Thoracic aorta (tissue), 2 donors: ENCODE data around the gene DNAAF3. TPM values are rescaled to one million over a fixed set of nuclear protein-coding genes. Genes with fewer than 3 reads are reported as not detected.
A peak's percentile ranks its signal among the peaks of the same experiment; 100 is the strongest.

Source experiments
- ATAC-seq: fragments of 150-250 bp; one replicate; pipeline ENCODE4 v1.8.0; 2017; ENCODE audit warnings: low read depth; ENCODE audit not compliant: insufficient number of reproducible peaks, low FRiP score
- DNase-seq: peaks from one replicate; pipeline ENCODE4 v3.0.0-alpha.2; 2020; ENCODE audit warnings: low spot score
- H3K27ac ChIP-seq, 2 donors: fragments of 200-600 bp; sonication (generic); 1 replicate in 1 of 2; 2 replicates in 1 of 2; pipeline ENCODE4 v1.5.1; 2016; ENCODE audit warnings: mild to moderate bottlenecking in 2 of 2, moderate library complexity in 2 of 2
- H3K27me3 ChIP-seq: fragments of 200-600 bp; sonication (generic); replicated peaks from 2 replicates; pipeline ENCODE4 v1.6.0; 2016; ENCODE audit warnings: mild to moderate bottlenecking; ENCODE audit not compliant: insufficient read depth
- H3K36me3 ChIP-seq: fragments of 200-600 bp; sonication (generic); one replicate; pipeline ENCODE4 v1.5.1; 2016
- H3K4me1 ChIP-seq, 2 donors: fragments of 200-600 bp; sonication (generic); 1 replicate in 1 of 2; 2 replicates in 1 of 2; pipeline versions ENCODE4 v1.5.1 to v1.6.0; 2016; ENCODE audit warnings: low read depth in 2 of 2, mild to moderate bottlenecking in 1 of 2; ENCODE audit not compliant: control insufficient read depth in 1 of 2
- H3K4me3 ChIP-seq: fragments of 200-600 bp; sonication (generic); 2 replicates; pipeline ENCODE4 v1.5.1; 2016; ENCODE audit warnings: mild to moderate bottlenecking
- H3K9me3 ChIP-seq: fragments of 200-600 bp; sonication (generic); 2 replicates; pipeline ENCODE4 v1.5.1; 2016
- total RNA-seq, 2 donors: library from RNA; depleted of rRNA; stranded (reverse); fragments of >200 nt; gene quantifications; one replicate each; pipeline versions ENCODE4 v1.1.0 to v1.2.3, GENCODE V29; 2016
- TF ChIP-seq, protein P1 (sequence below): fragments of 200-600 bp; sonication (generic); IDR thresholded peaks from one replicate; pipeline ENCODE4 v1.5.1; 2019; ENCODE audit warnings: antibody characterized with exemption

Gene DNAAF3
- total RNA-seq, 2 donors from 2014 or later, result not detected

DNA sequence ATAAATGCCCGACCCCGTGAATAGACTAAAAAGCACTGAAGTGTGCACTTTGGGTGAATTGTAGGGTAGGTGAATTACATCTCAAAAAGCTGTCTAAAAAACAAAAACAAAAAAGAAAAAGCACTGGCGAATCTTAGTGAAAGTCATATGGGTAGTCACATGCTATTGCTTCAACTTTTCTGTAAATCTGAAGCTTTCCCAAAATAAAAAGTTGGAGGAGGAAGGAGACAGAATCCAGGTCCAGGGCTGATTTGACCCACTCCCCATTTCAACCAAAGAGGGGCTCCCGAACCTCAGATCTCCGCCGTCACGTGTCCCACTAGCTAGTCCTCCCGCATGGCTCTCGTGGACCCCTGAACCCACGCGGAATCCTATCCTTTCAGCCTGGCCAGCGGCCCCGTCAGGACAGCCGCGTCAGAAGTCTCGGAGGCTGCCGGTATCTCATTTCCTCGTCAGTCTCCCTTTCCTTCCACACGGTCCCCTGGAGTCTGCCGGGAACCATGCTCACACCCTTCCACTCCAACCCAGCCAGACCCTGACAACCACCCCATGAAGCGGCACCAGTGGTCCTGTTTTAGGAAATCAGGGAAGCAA is 55.1 kb downstream of the DNAAF3 start:
- no peak for DNase-seq
- Histone ChIP-seq H3K36me3 (peaks cover 2% of the 10 kb centered on the region), H3K4me1 (peaks cover 26 to 48% of the 10 kb centered on the region in 2 donors), H3K27me3 (no peaks in the 10 kb centered on the region), H3K27ac (peak overlapping the region; percentile 59 to 61), H3K9me3 (no peaks in the 10 kb centered on the region), H3K4me3 (no peak overlapping the region)
- TF ChIP-seq, protein P1, sequence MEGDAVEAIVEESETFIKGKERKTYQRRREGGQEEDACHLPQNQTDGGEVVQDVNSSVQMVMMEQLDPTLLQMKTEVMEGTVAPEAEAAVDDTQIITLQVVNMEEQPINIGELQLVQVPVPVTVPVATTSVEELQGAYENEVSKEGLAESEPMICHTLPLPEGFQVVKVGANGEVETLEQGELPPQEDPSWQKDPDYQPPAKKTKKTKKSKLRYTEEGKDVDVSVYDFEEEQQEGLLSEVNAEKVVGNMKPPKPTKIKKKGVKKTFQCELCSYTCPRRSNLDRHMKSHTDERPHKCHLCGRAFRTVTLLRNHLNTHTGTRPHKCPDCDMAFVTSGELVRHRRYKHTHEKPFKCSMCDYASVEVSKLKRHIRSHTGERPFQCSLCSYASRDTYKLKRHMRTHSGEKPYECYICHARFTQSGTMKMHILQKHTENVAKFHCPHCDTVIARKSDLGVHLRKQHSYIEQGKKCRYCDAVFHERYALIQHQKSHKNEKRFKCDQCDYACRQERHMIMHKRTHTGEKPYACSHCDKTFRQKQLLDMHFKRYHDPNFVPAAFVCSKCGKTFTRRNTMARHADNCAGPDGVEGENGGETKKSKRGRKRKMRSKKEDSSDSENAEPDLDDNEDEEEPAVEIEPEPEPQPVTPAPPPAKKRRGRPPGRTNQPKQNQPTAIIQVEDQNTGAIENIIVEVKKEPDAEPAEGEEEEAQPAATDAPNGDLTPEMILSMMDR, result no peak
- ATAC-seq, result no peak

DNA sequence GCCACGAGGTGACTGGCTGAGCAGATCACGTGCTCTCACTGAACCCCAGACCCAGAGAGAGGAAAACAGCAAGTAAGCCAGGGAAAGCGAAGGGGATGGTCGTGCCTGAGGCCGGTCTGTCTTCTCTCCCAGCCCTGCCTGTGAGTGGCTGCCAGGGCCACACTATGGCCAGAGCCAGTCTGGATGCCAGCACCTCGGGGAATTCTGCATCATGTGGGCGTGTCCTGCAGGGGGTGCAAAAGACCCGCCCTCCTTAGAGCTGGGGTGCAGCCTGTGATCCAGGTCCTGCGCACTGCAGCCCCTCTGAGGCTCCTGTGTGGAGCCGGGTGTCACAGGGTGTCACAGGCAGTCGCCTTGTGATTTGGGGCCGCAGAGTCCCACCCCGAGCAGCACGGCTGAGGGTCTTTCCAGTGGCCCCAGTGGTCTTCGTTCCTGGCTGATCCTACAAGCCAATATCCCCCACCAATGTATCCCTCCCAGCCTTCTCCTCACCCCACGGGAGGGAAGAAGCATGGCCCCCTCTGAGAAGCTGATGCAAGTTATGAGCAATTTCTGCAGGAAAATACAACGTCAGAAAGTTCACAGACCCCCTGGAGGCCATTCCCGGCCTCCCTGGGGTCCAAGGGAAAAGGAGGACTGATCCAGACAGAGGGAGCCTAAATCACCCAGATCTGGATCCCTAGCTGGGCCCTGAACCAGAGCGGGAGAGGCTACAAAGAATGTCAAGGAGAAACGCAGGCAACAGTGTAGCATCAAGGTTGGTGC is 56.7 kb downstream of the DNAAF3 start:
- ATAC-seq, result no peak
- Histone ChIP-seq H3K9me3 (no peaks in the 10 kb centered on the region), H3K4me1 (peaks cover 16 to 33% of the 10 kb centered on the region in 2 donors), H3K36me3 (peaks cover 6% of the 10 kb centered on the region), H3K27me3 (no peaks in the 10 kb centered on the region), H3K4me3 (no peak overlapping the region), H3K27ac (no peak overlapping the region)
- DNase-seq, result no peak
- TF ChIP-seq, protein P1, result no peak

Other genes with a start within 250 kb of the DNAAF3 start
- not detected for gene NLRP7, start 219.1 kb downstream of the DNAAF3 start, total RNA-seq
- gene NLRP2, start 200.2 kb downstream of the DNAAF3 start, total RNA-seq, result 1 to 10 TPM in 1 of 2 donors, under 1 TPM in 1; 0.41 to 1.7 TPM
- gene GP6, start 128.3 kb downstream of the DNAAF3 start, total RNA-seq, result not detected
- gene RDH13, start 103.5 kb downstream of the DNAAF3 start, total RNA-seq, result 10 to 100 TPM; 22.2 to 23.6 TPM
- 10 to 100 TPM in 1 of 2 donors, 1 to 10 TPM in 1; 5.4 to 16.3 TPM for gene EPS8L1, start 90.7 kb downstream of the DNAAF3 start, total RNA-seq
- gene PPP1R12C, start 49.0 kb downstream of the DNAAF3 start, total RNA-seq, result 100 to 1,000 TPM; 194 to 250 TPM
- gene TNNT1, start 17.4 kb downstream of the DNAAF3 start, total RNA-seq, result not detected
- gene TNNI3, start 8.9 kb downstream of the DNAAF3 start, total RNA-seq, result not detected
- not detected for gene SYT5, start 13.7 kb upstream of the DNAAF3 start, total RNA-seq
- gene PTPRH, start 42.9 kb upstream of the DNAAF3 start, total RNA-seq, result 1 to 10 TPM in 1 of 2 donors, under 1 TPM in 1; 0.14 to 1.1 TPM
- gene TMEM86B, start 62.1 kb upstream of the DNAAF3 start, total RNA-seq, result 1 to 10 TPM; 2.4 to 4.8 TPM
- 10 to 100 TPM; 46.7 to 52.3 TPM for gene PPP6R1, start 92.4 kb upstream of the DNAAF3 start, total RNA-seq
- 10 to 100 TPM; 26.8 to 26.9 TPM for gene HSPBP1, start 113.5 kb upstream of the DNAAF3 start, total RNA-seq
- gene BRSK1, start 117.4 kb upstream of the DNAAF3 start, total RNA-seq, result 10 to 100 TPM; 10.8 to 16.7 TPM
- gene TMEM150B, start 158.7 kb upstream of the DNAAF3 start, total RNA-seq, result 1 to 10 TPM in 1 of 2 donors, not detected in 1; 6.8 TPM
- 10 to 100 TPM; 10.2 to 25.2 TPM for gene KMT5C, start 173.3 kb upstream of the DNAAF3 start, total RNA-seq
- gene COX6B2, start 188.1 kb upstream of the DNAAF3 start, total RNA-seq, result not detected
- gene GARIN5B, start 196.6 kb upstream of the DNAAF3 start, total RNA-seq, result not detected
- under 1 TPM in 1 of 2 donors, not detected in 1; 0.92 TPM for gene IL11, start 203.8 kb upstream of the DNAAF3 start, total RNA-seq
- gene TMEM190, start 210.2 kb upstream of the DNAAF3 start, total RNA-seq, result not detected
- 1 to 10 TPM in 1 of 2 donors, not detected in 1; 4.2 TPM for gene TMEM238, start 217.7 kb upstream of the DNAAF3 start, total RNA-seq
- 100 to 1,000 TPM; 175 to 274 TPM for gene RPL28, start 219.3 kb upstream of the DNAAF3 start, total RNA-seq
- 10 to 100 TPM; 16.3 to 17.9 TPM for gene UBE2S, start 241.2 kb upstream of the DNAAF3 start, total RNA-seq